RWPE2 (cell line): ENCODE data around the gene ZBED2.

Experiments
- ATAC-seq: fragments of 200-7000 bp; cut with Tn5 transposase; 3 replicates; pipeline ENCODE4 v1.9.1; 2021; ENCODE audit warnings: low read depth
- DNase-seq: peaks from one replicate; pipeline ENCODE4 v3.0.0-alpha.2; 2020; ENCODE audit warnings: low spot score
- H3K27ac ChIP-seq: fragments of 450-650 bp; 2 replicates; pipeline ENCODE4 v1.5.1; 2017; ENCODE audit warnings: mild to moderate bottlenecking; ENCODE audit not compliant: poor library complexity, severe bottlenecking
- H3K27me3 ChIP-seq: fragments of 250-450 bp; sonication (Bioruptor Pico); 2 replicates; pipeline ENCODE4 v1.5.1; 2021; ENCODE audit warnings: mild to moderate bottlenecking, moderate library complexity; ENCODE audit not compliant: insufficient read depth, poor library complexity, severe bottlenecking
- H3K36me3 ChIP-seq: fragments of 250-450 bp; sonication (Bioruptor Pico); 2 replicates; pipeline ENCODE4 v1.5.1; 2020; ENCODE audit warnings: low read depth, mild to moderate bottlenecking, moderate library complexity
- H3K4me1 ChIP-seq: fragments of 250-450 bp; sonication (Bioruptor Pico); 2 replicates; pipeline ENCODE4 v1.5.1; 2021; ENCODE audit warnings: mild to moderate bottlenecking, moderate library complexity; ENCODE audit not compliant: insufficient read depth, poor library complexity, severe bottlenecking
- H3K4me3 ChIP-seq: fragments of 250-450 bp; sonication (Bioruptor Pico); 2 replicates; pipeline ENCODE4 v1.5.1; 2021; ENCODE audit warnings: mild to moderate bottlenecking, moderate library complexity; ENCODE audit not compliant: severe bottlenecking
- H3K9me3 ChIP-seq: fragments of 250-450 bp; sonication (Bioruptor Pico); 2 replicates; pipeline ENCODE4 v1.5.1; 2021; ENCODE audit warnings: mild to moderate bottlenecking, moderate library complexity; ENCODE audit not compliant: severe bottlenecking
- TF ChIP-seq, protein P1 (sequence below): fragments of 450-650 bp; IDR thresholded peaks from one replicate; pipeline ENCODE4 v1.5.1; 2017; ENCODE audit warnings: mild to moderate bottlenecking, moderate library complexity; ENCODE audit not compliant: poor library complexity, severe bottlenecking

Gene ZBED2

DNA sequence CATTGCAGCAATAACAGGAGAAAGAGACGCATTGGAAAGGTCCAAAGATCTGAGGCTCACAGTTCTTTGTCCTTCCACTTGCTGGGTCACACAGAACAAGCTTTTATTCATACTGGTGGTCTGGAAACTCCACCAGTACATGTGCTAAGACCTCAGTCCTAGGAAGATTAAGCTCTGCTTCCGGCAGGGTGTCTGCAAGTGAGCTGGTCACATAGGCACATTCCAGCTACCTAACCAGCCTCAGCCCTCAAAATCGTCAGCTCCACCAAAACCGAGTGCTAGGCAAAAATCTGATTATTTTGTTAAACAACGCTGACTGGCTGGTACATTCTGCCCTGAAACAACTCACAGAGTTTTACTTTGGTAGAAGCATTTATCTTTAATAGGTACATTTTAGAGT, 2.2 kb downstream of the ZBED2 start:
- TF ChIP-seq, protein P1, sequence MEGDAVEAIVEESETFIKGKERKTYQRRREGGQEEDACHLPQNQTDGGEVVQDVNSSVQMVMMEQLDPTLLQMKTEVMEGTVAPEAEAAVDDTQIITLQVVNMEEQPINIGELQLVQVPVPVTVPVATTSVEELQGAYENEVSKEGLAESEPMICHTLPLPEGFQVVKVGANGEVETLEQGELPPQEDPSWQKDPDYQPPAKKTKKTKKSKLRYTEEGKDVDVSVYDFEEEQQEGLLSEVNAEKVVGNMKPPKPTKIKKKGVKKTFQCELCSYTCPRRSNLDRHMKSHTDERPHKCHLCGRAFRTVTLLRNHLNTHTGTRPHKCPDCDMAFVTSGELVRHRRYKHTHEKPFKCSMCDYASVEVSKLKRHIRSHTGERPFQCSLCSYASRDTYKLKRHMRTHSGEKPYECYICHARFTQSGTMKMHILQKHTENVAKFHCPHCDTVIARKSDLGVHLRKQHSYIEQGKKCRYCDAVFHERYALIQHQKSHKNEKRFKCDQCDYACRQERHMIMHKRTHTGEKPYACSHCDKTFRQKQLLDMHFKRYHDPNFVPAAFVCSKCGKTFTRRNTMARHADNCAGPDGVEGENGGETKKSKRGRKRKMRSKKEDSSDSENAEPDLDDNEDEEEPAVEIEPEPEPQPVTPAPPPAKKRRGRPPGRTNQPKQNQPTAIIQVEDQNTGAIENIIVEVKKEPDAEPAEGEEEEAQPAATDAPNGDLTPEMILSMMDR = no peak
- no peaks in the 10 kb centered on the region for H3K27me3 ChIP-seq
- H3K27ac ChIP-seq = peak overlapping the region; percentile 94
- peak overlapping the region; percentile 28 for H3K4me3 ChIP-seq
- peaks cover 5% of the 10 kb centered on the region; the same call in 1 of the 2 replicates for H3K36me3 ChIP-seq
- H3K9me3 ChIP-seq = no peaks in the 10 kb centered on the region
- ATAC-seq (no peak), DNase-seq (no peak)
- peaks cover 69% of the 10 kb centered on the region for H3K4me1 ChIP-seq

DNA sequence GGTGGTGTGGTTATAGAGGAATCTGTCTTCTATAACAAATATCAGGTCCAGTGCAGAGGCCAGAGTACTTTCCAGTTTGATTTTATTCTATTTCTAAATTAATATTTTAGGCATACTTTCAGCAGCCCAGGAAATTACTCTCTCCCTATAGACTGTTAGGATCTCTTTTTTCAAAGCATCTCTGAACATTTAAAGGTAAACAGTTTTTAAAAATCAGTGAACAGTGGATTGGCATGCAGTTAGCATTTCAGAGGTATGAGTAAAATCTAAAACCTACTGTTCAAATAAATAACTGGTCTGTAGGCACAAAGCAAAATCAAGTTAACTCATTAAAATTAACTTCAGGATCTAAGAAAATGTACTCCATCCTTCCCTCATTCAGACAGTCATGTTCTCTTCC, 3.0 kb downstream of the ZBED2 start:
- Histone ChIP-seq H3K4me3 (peak overlapping the region; percentile 28), H3K4me1 (peaks cover 66% of the 10 kb centered on the region), H3K9me3 (no peaks in the 10 kb centered on the region), H3K36me3 (peaks cover 5% of the 10 kb centered on the region; the same call in 1 of the 2 replicates), H3K27me3 (no peaks in the 10 kb centered on the region), H3K27ac (peak overlapping the region; percentile 94)
- TF ChIP-seq, protein P1 = no peak
- DNase-seq = no peak
- ATAC-seq = no peak

DNA sequence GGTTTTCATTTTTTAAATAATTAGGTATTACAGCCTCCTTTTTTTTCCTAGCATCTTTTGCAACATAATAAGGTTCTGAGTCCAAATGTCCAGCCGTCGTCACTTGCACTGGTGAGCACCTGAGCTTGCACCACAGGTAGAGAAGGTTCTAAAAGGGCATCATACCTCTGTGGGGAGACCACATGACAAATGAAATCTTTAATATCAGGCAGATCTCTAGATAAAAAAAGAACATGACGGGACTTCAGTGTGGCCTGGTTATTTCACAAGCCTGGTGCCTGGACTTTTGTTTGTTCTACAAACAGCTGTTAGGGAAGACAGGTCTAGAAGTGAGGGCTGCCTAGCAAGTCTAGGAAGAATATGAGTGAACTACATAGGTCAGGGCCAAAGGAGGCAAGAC, 3.6 kb downstream of the ZBED2 start:
- peaks cover 5% of the 10 kb centered on the region; the same call in 1 of the 2 replicates for H3K36me3 ChIP-seq
- ATAC-seq (no peak), DNase-seq (no peak)
- H3K27ac ChIP-seq = peak overlapping the region; percentile 94
- no peak overlapping the region for H3K4me3 ChIP-seq
- TF ChIP-seq, protein P1 = no peak
- H3K27me3 ChIP-seq = no peaks in the 10 kb centered on the region
- peaks cover 65% of the 10 kb centered on the region for H3K4me1 ChIP-seq
- no peaks in the 10 kb centered on the region for H3K9me3 ChIP-seq

DNA sequence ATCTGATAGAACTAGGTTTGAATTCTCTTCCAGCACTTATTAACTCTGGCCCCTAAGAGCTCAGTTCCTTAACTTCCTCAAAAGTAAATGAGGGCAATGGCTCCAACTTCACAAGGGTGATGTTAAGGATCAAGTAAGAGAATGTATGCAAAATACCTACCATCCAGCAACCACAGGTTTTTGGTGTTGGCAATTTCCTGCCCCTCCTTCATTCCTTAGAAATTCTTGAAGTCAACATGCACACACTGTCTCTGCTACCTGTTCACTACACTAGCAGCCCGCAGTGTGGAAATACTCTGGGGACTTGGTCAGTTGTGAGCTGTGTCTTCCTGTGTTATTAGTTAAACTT, 5.0 kb downstream of the ZBED2 start:
- Histone ChIP-seq H3K27ac (peak overlapping the region; percentile 94), H3K27me3 (no peaks in the 10 kb centered on the region), H3K4me1 (peaks cover 67% of the 10 kb centered on the region), H3K4me3 (no peak overlapping the region), H3K36me3 (peaks cover 5% of the 10 kb centered on the region; the same call in 1 of the 2 replicates), H3K9me3 (no peaks in the 10 kb centered on the region)
- 0 out of 3 replicates have a peak, but pooled peaks have one; percentile 6 for ATAC-seq
- no peak for DNase-seq
- TF ChIP-seq, protein P1 = no peak

DNA sequence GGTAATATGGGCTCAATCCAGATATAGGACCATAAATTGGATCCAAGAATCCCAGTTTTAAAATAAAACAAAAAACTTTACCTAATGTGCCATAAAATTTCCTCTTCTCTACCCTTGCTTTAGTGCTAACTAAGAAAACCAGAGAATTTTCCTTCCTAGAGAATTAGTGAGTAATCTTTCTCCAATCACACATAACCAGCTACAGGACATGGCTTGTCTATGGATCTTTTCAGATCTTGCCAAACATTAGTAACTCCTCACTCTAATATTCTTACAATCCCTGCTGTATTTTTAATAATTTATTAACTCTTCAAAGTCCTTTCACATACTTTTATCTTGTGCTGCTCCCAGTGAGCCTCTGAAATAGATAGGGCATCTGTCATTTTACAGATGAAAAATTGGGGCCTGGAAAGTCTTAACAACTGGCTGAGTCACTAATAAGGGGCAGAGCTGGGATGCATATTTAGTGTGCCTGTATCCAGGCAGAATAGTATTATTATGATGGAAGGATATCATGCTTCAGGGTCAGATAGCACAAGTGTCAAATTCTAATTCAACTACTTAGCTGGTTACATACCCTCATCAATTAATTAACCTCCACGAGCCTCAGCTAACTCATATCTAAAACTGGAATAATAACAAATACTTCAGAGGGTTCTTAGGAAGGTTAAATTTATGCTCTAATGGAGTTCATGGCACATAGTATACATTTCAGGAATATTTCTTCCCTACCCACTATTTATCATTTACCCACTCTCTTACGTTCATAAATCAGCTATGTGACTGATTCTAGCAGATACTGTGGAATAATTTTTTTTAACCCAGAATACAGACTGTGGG, 5.6 kb downstream of the ZBED2 start:
- Histone ChIP-seq H3K4me1 (peaks cover 68% of the 10 kb centered on the region), H3K4me3 (no peak overlapping the region), H3K27me3 (no peaks in the 10 kb centered on the region), H3K27ac (peak overlapping the region; percentile 94), H3K9me3 (no peaks in the 10 kb centered on the region), H3K36me3 (peaks cover 5% of the 10 kb centered on the region; the same call in 1 of the 2 replicates)
- ATAC-seq = no peak
- TF ChIP-seq, protein P1 = no peak
- no peak for DNase-seq
